Mucosa of stomach (tissue), 1 donor: ENCODE data around the gene GAS1.

Source experiments
- H3K27me3 ChIP-seq: one replicate; pipeline ENCODE4 v1.7.0; 2013; ENCODE audit warnings: mild to moderate bottlenecking, low read length; ENCODE audit not compliant: control insufficient read depth, insufficient read depth
- H3K36me3 ChIP-seq: one replicate; pipeline ENCODE4 v1.7.0; 2013; ENCODE audit warnings: low read length; ENCODE audit not compliant: control insufficient read depth, insufficient read depth
- H3K4me1 ChIP-seq: one replicate; pipeline ENCODE4 v1.7.0; 2013; ENCODE audit warnings: mild to moderate bottlenecking, low read length; ENCODE audit not compliant: control insufficient read depth, insufficient read depth
- H3K4me3 ChIP-seq: one replicate; pipeline ENCODE4 v1.7.0; 2013; ENCODE audit warnings: low read length
- H3K9ac ChIP-seq: one replicate; pipeline ENCODE4 v1.7.0; 2013; ENCODE audit warnings: mild to moderate bottlenecking, low read length, moderate library complexity
- H3K9me3 ChIP-seq: one replicate; pipeline ENCODE4 v1.7.0; 2013; ENCODE audit warnings: mild to moderate bottlenecking, low read length, moderate library complexity; ENCODE audit not compliant: control insufficient read depth
- donor health status: Pancreatic carcinoma.

Gene GAS1

GRCh38 chr9:86909388-86909787 is 37.9 kb downstream of the GAS1 start:
- no peaks in the 10 kb centered on the region for H3K36me3 ChIP-seq
- no peaks in the 10 kb centered on the region for H3K4me1 ChIP-seq
- no peaks in the 10 kb centered on the region for H3K27me3 ChIP-seq
- H3K9me3 ChIP-seq = no peaks in the 10 kb centered on the region
- H3K9ac ChIP-seq = no peak overlapping the region
- no peak overlapping the region for H3K4me3 ChIP-seq

DNA sequence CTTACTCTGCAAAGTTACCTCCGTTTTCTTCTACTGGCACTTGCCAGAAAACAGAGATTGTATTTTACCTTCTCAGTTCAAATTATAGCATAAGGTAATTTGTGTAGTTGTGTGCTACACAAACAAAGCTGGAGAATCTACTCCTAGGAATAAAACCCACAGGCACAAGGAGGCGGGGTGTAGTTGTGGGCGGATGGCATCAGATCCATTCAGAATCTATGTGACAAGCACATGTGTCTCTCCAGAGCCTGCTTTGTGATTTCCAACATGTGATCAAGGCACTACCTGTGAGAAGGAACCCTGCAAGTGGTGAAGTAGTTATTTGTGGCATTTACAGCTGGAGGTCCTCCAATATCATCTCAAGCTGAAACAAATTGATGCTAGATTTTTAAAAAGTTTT is 39.0 kb downstream of the GAS1 start:
- no peak overlapping the region for H3K9ac ChIP-seq
- no peaks in the 10 kb centered on the region for H3K4me1 ChIP-seq
- no peaks in the 10 kb centered on the region for H3K36me3 ChIP-seq
- H3K4me3 ChIP-seq = no peak overlapping the region
- peaks cover 8% of the 10 kb centered on the region for H3K27me3 ChIP-seq
- no peaks in the 10 kb centered on the region for H3K9me3 ChIP-seq

DNA sequence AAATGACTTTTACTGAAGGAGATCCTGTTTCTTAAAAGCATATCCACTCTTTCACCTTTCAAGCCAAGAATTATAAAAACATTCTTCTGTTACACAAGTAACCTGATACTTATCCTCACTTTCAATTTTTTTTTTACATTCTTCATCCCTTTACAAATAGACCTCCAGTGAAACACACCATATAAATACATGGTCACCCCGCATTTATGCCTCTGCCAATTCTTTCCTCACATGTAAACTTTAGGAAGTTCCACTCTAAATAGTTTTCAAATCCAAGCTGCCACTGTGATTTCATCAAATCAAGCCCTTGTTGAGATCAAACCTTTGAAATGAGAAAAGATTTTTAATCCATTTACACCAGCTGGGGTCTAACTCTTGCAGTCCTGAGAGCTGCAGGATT is 40.0 kb downstream of the GAS1 start:
- Histone ChIP-seq H3K27me3 (peaks cover 17% of the 10 kb centered on the region), H3K9ac (no peak overlapping the region), H3K4me1 (no peaks in the 10 kb centered on the region), H3K4me3 (no peak overlapping the region), H3K9me3 (no peaks in the 10 kb centered on the region), H3K36me3 (no peaks in the 10 kb centered on the region)

DNA sequence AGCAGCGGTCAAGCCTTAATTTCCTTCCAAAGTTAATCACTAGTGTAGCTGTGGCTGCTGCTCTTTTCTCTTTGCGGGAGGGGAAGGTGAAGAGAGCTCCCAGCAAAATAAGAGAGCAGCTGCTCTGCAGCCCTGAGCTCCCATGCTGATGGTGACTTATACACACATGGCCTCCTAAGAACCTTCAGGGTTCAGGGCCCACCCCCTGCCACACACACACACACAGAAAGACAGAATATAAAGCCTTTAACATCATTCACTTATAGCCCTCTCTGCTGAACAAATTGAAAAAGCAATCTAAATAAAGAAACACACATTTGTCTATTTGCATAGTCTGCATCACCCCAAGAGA is 43.6 kb downstream of the GAS1 start:
- H3K36me3 ChIP-seq = no peaks in the 10 kb centered on the region
- H3K9me3 ChIP-seq = no peaks in the 10 kb centered on the region
- H3K9ac ChIP-seq = no peak overlapping the region
- H3K4me1 ChIP-seq = no peaks in the 10 kb centered on the region
- peaks cover 27% of the 10 kb centered on the region for H3K27me3 ChIP-seq
- H3K4me3 ChIP-seq = no peak overlapping the region

DNA sequence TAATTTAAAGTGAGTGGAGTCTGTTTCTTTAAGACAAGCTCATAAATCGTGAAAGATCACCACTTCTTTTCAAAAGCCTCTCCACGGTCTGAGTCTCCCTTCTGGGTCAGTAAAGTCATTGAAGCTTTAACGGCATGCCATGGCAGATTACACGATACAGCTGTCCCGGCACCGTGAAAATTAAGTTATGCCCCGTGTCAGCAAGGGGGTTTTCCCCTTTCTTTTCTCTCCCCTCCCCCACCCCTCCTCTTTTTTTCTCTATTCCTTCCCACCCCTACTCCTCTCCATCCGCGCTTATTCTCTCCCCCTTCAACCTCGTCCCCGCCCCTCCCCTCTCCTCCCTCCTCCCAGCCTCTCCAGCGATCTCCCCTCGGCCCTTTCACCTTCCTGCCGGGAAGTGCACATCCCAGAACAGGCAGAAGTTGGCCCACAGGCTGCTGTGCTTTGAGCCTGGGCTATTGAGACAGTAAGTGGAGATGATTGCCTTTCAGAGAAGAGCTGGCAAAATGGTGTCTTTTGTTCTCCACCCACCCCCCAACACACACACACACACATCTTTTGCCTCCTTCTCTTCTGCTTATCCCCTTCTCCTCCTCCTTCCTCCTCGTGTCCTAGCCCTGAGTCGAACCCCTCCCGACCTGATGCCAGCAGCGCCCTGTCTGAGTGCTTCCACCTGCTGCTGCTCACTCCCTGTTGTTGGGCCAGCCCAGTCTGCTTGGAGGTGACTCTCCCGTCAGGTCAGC is 44.1 kb downstream of the GAS1 start:
- H3K27me3 ChIP-seq = peaks cover 27% of the 10 kb centered on the region
- no peak overlapping the region for H3K9ac ChIP-seq
- H3K36me3 ChIP-seq = no peaks in the 10 kb centered on the region
- no peak overlapping the region for H3K4me3 ChIP-seq
- H3K4me1 ChIP-seq = no peaks in the 10 kb centered on the region
- no peaks in the 10 kb centered on the region for H3K9me3 ChIP-seq

DNA sequence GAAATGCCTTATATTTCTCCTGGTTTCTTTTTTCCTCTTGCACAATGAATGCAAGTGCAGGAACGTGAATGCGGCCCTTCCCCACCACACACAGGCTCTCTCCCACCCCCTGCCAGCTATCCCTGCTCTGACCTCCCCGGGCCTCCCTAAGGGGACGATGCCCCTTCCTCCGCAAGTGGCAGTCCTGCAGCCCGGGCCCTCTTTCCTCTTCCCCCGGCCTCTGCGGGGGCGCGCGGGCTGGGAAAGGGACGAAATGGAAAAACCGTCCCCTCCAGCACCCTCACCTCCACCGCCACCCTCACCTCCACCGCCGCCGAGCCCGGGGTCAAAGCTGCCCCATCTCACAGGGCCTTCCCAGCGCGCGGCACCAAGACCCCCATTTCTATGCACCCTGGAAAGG is 44.7 kb downstream of the GAS1 start:
- Histone ChIP-seq H3K27me3 (peaks cover 27% of the 10 kb centered on the region), H3K9me3 (no peaks in the 10 kb centered on the region), H3K9ac (no peak overlapping the region), H3K4me3 (no peak overlapping the region), H3K36me3 (no peaks in the 10 kb centered on the region), H3K4me1 (no peaks in the 10 kb centered on the region)

DNA sequence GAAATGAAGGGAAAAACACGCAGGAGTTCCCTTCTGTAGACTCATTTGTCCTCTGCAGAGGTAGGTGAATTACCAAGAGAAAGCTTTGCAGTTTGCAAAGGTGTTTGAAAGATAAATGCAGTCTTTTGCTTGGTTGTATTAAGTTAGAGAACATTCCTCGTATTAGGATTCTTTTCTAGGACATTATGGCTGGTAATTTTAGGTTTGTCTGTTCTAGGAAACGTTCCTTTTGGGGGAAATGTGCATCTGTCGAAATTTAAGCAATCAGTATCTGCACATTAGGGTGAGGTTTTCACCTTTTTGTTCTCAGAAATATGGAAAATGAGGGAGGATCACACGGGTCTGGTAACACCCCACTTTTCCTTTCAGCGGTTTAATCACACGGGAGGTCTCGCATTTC is 45.1 kb downstream of the GAS1 start:
- no peak overlapping the region for H3K4me3 ChIP-seq
- H3K27me3 ChIP-seq = peaks cover 27% of the 10 kb centered on the region

GRCh38 chr9:86901511-86901910 is 45.8 kb downstream of the GAS1 start:
- H3K4me3 ChIP-seq = no peak overlapping the region
- H3K36me3 ChIP-seq = no peaks in the 10 kb centered on the region
- no peaks in the 10 kb centered on the region for H3K4me1 ChIP-seq
- H3K27me3 ChIP-seq = peaks cover 27% of the 10 kb centered on the region
- H3K9ac ChIP-seq = no peak overlapping the region
- H3K9me3 ChIP-seq = no peaks in the 10 kb centered on the region

More for the DNA sequence above, 45.1 kb downstream of the GAS1 start:
- Histone ChIP-seq H3K9me3 (no peaks in the 10 kb centered on the region), H3K9ac (no peak overlapping the region), H3K4me1 (no peaks in the 10 kb centered on the region), H3K36me3 (no peaks in the 10 kb centered on the region)
